Effector CD8-positive, alpha-beta T cell (primary cell): ENCODE data around the gene LPCAT3.

Source experiments
- DNase-seq: peaks from one replicate; lab custom pipeline; 2025; lab: John Stamatoyannopoulos, UW

LPCAT3 gene

GRCh38 chr12:7001921-7002591 lies 16.2 kb downstream of the LPCAT3 start:
- DNase-seq = no peak

DNA sequence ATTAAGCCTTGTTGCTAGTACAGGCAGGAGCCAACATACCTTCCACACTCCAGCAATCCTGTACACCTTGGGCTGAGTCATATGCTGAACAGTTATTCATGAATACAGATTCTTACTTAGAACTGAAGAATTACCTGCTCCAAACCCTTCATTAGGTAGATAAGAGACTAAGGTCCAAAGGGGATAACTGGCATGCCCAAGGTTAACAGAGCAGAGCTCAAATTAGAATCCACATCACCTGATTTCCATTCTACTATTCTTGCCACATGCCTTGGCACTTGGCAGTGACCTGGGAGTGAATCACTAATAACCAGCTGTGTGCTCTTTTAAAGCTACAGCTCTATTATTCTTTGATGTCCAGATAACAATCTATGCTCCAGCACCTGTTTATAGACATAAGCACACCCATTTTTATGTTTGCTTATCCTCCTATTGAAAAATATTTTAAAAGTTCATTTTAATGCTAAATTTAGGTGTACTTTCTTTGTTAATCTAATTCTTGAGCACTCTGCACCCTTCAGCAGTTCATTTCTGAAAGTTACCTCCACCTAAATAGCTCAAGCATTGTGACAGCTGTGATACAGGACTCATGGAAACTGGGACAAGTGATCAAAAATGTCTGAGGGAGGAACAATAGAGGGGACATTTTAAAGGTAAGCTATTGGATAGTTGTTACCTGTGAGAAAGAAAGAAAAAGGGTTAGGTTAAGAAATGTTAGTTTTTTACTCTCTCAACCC lies 19.4 kb downstream of the LPCAT3 start:
- DNase-seq = no peak

DNA sequence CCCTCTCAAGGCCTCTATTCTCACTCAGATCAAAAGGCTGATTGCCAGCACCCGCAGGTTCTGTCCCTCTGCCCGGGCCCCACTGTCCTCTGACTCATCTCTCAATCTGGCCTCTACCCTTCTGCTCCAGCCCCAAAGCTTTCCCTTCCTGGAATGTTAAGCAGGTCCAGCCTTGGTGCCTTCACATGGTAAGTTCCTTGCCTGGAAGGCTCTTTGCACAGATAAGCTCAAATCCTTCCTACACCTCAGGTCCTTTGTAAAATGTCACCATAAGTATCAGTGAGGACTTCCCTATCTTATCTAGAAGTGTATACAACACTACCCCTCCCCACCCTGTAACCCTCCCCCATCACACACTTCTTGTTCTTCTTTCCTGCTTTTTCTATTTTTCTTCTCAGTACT lies 22.2 kb downstream of the LPCAT3 start:
- DNase-seq = no peak

DNA sequence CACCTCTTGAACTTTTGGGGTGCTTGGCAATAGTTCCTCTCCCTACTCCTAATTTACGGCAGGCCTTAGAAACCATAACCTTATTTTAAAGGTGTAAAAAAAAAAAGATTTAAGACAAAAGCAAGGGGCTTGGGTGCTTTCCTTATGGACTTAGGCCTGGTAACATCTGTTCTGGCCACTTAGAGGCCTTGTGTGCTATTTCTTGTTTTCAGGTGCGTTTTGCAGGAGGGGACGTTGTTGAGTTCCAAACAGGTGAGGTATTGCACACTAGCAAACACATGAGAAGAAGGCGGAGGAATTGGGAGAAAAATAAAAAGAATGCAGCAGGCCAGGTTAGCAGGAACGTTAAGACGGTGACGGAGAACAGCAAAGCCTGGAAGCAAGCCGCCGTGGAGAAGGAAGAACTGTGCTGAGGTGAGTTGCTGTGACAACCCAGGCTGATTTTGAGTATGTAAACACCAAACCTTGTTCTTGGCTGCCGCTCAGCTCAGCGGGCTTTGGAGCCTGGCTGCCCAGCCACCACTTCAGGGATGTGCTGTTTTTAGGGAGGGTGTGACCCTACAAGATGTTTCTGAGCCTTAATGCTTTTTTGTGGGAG lies 30.2 kb downstream of the LPCAT3 start:
- no peak for DNase-seq

GRCh38 chr12:6982532-6982931 lies 35.7 kb downstream of the LPCAT3 start:
- no peak for DNase-seq

- DNase-seq = no peak
Observed at GRCh38 chr12:6981152-6982052, 36.9 kb downstream of the LPCAT3 start.

DNA sequence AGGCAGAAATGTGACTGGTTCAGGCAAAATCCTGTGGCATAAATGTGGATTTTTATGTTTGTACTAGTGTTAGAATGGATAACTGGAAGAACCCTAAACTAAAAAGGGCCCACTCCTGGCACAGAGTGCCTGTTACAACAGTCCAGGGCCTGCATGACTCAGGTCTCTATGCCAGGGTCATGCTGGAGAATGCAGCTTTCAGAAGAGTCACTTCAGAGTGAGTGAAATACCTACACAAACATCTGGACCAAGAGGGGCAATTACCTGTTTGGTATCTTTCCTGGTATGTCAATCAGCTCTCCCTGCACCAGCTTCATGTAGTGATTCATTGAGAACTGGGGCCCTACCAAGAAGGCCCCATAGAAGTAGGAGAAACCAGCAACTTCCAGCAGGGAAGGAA lies 37.5 kb downstream of the LPCAT3 start:
- no peak for DNase-seq

GRCh38 chr12:6980075-6980474 lies 38.2 kb downstream of the LPCAT3 start:
- DNase-seq = no peak

DNA sequence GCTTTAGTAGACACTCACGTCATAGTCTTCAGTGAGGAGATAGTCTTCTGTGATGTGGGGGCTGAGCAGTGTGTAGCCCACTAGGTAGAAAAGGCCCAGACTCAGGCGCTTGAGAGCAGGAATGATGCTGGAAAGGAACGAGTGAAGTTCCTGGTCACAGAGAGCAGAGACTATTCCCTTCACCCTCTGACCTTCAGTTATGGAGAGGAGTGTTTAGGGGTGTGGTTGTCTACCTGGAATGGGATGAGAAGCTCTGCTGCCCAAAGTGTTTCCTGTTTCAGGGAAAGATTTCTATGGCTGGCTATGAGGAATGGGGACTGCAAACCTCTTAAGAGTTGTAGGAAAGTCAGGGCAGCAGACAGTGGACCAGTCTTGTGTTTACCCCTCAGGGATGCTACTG lies 38.8 kb downstream of the LPCAT3 start:
- no peak for DNase-seq

- no peak for DNase-seq
Observed at GRCh38 chr12:6979021-6979420, 39.3 kb downstream of the LPCAT3 start.

- no peak for DNase-seq
Observed at GRCh38 chr12:6978611-6979011, 39.7 kb downstream of the LPCAT3 start.

DNA sequence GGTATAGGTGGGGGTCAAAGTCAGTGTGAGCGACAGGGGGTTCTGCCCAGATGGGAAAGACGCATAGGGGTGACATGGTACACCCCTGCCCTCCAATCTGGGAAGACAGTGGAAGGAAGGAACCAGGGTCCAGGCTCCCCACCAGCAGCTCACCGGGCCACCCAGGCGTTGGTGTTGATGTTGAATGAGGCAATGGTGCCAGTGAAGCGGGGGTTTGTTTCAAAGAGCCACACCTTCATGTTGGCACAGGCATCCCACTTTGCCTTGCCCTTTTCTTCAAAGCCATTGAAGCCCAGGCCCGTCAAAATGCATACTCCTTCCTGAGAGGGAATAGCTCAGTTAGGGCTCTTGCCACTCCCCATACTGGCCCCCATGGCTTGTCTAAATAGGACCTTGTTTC lies 40.1 kb downstream of the LPCAT3 start:
- no peak for DNase-seq

DNA sequence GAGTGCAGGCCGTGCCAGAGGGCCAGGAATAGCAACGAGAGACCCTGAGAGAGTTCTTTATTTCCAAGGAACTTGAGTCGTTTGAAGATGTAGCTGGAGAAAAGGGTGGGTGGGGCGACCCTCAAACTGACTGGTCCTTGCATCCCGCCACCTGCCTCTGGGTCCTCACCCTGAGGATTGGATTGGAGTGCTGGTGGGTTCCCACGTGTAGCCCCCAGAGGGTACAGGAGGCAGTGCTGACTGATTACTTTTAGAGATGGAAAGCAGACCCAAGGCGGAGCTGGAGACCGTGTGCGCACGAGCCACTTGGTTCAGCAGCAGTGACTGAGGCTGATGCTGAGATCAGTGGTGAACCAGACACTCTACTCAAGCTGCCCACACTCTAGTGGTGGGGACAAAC lies 40.6 kb downstream of the LPCAT3 start:
- no peak for DNase-seq

- no peak for DNase-seq
Observed at GRCh38 chr12:6975297-6976032, 42.8 kb downstream of the LPCAT3 start.

DNA sequence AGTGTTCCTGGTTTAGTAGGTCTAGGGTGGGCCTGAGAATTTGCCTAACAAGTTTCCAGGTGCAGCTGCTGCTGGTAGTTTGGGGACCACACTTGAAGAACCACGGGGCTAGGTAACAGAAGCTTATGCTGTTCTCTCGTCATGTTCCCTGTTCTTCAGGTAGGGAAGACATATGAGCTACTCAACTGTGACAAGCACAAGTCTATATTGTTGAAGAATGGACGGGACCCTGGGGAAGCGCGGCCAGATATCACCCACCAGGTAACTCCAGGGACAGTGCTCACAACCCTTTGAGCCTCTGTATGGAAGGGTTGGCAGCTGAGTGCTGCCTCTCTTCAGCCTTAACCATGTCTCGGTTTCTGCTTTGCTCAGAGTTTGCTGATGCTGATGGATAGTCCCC lies 44.1 kb downstream of the LPCAT3 start:
- DNase-seq = no peak

GRCh38 chr12:6970096-6970527 lies 48.2 kb downstream of the LPCAT3 start:
- DNase-seq = no peak

GRCh38 chr12:6968426-6968825 lies 49.9 kb downstream of the LPCAT3 start:
- no peak for DNase-seq

GRCh38 chr12:6967651-6968100 lies 50.6 kb downstream of the LPCAT3 start:
- DNase-seq = no peak

DNA sequence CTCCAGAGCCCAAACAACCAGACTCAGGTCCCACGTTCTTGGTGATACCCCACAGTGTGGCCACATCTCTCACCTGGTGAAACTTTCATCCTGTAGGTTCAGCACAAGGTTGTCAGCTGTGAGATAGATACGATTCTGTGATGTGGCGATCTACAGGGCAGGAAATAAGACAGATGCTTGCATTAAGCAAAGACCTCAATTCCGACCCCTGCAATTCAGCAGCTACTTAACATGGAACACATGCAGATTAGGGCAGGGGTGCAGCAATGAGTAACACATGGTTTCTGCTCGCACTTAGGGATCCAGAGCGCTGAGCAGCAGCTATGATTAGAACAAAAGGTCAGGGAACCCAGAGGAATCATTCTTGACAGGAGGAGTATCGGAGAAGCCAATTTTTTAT lies 51.9 kb downstream of the LPCAT3 start:
- DNase-seq = no peak

DNA sequence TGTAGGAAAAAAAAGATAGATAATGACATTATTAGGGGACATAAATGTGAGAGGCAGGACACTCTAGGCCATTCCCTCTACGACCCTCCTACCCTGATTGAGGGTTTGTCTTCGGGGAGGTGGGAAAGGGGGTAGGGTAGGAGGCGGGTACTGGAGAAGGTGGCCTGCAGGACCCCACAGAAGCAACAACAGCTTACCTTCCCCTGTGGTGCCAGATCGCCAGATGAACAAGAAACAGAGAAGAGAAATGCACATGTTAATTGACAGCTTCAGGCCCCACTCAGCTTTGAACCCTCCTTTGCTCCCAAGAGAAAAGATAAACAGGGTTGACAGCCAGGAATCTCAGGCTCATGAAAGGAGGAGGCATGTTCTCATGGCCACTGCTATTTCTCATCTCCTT lies 52.6 kb downstream of the LPCAT3 start:
- DNase-seq = no peak

GRCh38 chr12:6965026-6965661 lies 53.1 kb downstream of the LPCAT3 start:
- DNase-seq = peak; percentile 78
